SW 1271 (cell line): Measurements from ENCODE around the gene NTNG1.

Source experiments
- DNase-seq, 2 experiments: peaks; one replicate each; lab custom pipeline; 2025; lab: John Stamatoyannopoulos, UW

Gene NTNG1

DNA sequence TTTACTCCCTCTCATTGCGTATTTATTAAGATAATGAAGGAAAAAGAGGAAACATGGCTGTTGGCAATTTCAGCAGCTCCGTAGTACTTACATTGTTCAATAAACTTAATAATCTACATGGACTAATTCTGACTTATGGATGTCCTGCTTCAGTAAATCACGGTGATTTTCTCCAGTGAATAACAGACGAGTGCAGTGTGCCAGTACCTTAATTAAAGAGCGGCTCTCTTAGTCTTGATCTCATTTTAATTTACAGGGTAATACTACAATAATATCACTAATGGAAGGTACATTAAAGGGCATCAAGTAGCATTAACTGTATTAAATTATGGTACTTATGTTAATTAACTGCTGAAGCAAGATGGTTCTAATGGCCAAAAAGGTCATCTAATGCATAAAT, 187.2 kb downstream of the NTNG1 start:
- DNase-seq = no peak

- no peak for DNase-seq
Observed at GRCh38 chr1:107339775-107340174, 198.9 kb downstream of the NTNG1 start.

- DNase-seq = no peak
Observed at GRCh38 chr1:107342316-107342715, 201.5 kb downstream of the NTNG1 start.

- no peak for DNase-seq
Observed at GRCh38 chr1:107342768-107343167, 201.9 kb downstream of the NTNG1 start.

DNA sequence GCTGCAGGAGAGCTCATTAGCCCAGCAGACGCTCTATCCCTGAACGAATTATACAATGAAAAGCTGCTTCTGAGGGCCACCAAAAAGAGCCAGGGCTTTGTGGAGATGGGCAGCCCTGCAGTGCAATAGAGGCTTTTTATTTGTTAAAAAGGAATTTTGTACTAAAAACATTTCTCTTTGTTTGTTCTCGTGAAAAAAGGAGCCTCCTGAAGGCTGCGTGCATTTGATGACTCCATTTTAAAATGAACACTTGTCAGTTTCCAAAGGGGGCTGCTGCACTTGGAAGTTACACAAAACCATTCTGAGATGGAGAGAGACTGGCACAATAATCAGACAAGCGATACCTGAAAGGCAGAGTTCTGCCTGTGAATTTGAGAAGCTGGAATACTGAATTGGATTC, 202.8 kb downstream of the NTNG1 start:
- DNase-seq = no peak

GRCh38 chr1:107344268-107344760, 203.5 kb downstream of the NTNG1 start:
- no peak for DNase-seq

DNA sequence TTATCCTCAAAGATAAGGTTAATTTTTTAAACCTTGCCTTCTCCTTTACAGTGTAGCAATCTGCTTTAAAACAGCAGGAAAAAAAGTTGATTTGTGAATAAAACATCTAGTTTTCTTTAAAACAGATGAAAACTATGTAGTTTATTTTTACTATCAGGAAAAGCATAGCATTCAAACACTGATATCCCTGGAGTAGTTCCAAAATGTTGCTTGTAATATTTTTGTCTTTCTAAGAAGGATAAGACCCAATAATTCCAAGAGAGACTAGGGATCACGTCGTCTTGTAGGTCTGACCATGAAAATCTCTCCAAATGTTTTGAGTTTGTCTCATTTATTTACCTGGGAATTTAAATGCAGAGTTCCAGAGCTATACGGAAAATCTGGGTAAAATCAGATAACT, 204.0 kb downstream of the NTNG1 start:
- no peak for DNase-seq

DNA sequence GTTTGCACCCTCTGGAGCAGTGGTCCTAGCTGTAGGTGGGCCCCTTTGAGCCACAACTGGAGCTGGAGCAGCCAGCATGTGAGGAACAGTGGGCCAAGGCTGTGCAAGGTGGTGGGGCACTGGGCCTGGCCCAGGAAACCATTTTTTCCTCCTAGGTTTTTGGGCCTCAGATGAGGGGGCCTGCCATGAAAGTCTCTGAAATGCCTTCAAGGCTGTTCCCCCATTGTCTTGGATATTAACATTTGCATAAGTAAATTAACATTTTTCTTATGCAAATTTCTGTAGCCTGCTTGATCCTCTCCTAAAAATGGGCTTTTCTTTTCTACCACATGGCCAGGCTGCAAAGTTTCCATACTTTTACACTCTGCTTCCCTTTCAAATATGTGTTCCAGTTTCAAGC, 212.0 kb downstream of the NTNG1 start:
- no peak for DNase-seq

DNA sequence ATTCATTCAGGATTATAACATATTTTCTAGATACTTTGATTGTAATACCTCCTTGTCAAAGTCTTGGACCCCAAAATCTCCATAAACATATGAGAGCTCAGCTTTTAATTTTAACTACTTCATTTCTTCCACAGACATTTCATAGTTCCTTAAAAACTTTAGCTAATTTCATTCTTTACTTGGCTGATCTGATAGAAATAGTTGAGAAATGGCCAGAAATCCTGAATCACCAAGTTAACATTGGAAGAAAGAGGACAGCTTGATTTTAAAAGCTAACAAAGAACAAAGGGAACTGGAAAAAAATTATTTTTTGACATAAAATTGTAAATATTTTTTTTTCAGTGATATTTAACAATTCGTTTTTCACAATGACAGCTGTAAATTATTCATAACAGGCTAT, 216.5 kb downstream of the NTNG1 start:
- DNase-seq = no peak

DNA sequence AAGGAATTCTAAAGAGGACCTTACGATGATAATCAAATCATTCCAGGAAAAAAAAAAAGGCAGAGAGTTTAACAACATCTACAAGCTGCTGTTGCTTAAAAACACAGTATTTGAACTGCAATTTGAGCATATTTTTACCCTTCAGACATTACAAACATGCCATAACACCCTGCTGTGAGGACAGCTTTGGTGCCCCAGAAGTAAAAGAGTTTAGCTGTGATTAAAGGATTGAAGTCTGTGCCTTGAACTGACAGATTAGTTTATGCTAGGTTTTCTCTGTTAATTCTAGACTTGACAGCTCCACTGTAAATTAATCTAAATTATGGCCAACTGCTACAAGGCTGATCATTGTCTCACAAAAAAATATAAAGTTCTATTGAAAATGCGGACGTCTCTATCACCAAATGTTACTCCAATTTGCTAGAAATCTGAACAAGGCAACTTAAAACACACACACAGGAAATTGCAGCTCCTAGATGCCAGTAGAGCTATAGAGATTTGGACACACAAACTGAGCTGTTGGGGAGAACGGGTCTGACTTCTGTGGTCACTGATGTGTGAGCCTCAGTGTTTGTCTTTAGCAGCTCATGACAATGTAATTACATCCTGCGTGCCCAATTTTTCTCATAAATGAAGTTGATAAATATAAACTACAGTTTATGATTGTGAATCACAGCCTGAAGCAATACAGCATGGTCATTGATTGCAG, 217.9 kb downstream of the NTNG1 start:
- DNase-seq = no peak

DNA sequence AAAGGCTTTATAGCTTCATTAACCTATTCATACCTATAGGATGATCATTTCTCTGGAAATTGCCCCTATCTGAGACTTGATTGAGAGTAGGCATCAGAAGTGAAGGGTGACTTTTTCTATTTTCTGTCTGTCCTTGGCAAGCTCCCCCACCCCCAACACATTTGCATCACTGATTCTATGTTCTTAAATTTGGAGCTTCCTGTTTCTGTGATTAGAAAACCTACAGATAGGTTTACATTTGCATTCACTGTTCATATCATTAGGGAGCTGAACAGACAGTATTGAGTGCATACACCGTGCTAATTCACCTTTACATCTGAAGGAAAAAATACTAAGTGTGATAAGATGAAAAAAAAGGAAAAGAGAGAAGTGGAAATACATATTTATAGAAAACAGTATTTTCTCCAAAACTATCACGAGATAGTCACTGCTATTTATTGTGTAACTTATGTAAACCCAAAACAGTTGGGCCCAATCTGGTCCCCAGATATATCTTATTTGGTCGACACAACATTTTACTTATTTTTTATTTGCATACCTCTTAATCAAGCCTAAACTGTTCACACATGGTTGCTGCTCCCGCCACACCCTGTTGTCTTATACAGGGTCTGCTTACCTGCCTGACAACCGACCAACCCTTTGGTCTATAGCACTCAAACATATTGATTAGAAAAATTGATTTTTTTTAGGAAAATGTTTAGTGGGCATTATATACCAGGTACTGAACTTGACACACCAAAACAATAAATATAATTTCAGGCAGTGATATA, 218.8 kb downstream of the NTNG1 start:
- no peak for DNase-seq

GRCh38 chr1:107362468-107363140, 221.8 kb downstream of the NTNG1 start:
- DNase-seq = no peak

DNA sequence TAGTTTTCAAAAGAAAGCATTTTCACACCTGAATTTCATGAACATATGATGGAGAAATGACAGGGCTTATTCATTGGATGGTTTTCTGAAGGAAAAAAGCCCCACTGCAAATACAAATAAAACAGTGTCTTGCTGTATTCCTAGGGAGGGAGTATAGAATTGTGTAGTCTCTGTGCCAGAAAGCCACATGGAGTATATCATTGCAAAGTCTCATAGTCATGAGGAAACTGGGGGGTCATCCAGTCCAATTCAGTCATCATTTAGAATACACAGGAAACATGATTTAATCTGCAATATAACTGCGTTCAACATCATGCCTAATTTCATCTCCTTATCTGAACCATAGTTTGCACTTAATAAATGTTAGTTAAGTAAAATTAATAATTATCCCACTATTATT, 222.3 kb downstream of the NTNG1 start:
- DNase-seq = no peak

- no peak for DNase-seq
Observed at GRCh38 chr1:107365527-107366240, 224.8 kb downstream of the NTNG1 start.

- DNase-seq = no peak
Observed at GRCh38 chr1:107378426-107378825, 237.6 kb downstream of the NTNG1 start.

DNA sequence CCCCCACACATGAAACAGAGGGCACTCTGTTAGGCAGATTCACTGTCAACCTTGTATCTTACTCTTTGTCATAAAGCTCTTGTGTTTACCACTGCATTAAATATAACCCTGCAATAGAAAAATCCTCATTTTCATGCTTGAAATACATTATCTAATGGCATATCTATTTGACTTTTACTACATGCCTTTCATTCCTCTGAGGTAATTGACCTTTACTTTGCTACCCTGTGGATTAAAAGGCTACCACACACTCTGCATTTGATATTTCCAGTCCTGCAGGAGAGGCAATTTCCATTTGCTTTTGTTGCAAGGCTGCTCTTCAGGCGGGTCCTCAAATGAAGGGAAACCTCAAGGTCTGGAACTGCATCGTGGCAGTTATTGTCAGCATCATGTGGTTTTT, 238.0 kb downstream of the NTNG1 start:
- no peak for DNase-seq

DNA sequence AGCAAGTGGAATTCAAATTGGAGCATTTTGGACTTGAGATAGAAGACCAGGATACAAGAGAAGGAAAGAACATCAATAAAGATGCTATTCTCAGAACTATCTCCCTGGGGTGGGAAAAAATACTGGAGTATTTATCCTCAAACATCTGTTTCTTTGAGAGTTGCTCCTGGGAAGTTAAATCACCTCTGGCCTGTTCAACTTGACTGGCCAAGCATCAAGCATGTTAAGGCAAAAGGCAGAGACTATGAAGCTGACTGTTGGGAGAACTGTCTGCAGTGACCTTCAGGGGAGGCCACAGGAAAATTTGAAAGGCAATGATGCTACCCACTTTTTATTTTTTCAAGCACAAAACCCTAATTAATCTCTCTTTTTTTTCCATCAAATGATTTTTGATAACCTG, 239.0 kb downstream of the NTNG1 start:
- DNase-seq = no peak

GRCh38 chr1:107389410-107390396, 248.9 kb downstream of the NTNG1 start:
- DNase-seq = no peak

GRCh38 chr1:107394301-107394700, 253.5 kb downstream of the NTNG1 start:
- DNase-seq = no peak

GRCh38 chr1:107401704-107402103, 260.9 kb downstream of the NTNG1 start:
- no peak for DNase-seq

DNA sequence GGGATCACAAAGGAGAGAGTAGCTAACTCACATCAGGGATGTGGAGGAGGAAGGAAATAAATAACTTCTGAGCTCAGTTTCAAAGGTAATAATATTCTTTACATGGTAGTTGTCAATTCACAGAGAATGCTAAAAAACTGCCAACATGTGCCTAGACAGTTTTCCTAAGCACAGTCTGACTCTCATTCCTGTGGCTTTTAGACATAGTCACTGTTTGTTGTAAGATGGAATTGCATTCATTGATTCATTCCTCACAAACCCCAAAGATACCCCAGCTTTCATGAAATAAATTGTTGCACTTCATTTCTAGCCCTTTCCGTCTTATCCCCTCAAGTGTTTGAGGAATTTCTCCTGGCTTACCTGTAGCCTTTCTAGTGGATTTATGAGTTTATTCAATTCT, 263.9 kb downstream of the NTNG1 start:
- no peak for DNase-seq
